Panc1 (cell line): ENCODE data around the gene SLC35F1. TPM values are rescaled to one million over a fixed set of nuclear protein-coding genes. Genes with fewer than 3 reads are reported as not detected.

Experiments used
- ATAC-seq: fragments of 200-7000 bp; cut with Tn5 transposase; 2 replicates; pipeline ENCODE4 v1.9.1; 2020; ENCODE audit warnings: mild to moderate bottlenecking, moderate library complexity
- BruUV-seq: library from RNA; stranded (reverse); fragments of 400-500 nt; replicated peaks from 2 replicates; lab custom pipeline; 2021; lab: Mats Ljungman, UMichigan
- CTCF ChIA-PET: fragments of 300-600 bp; sonication (Branson Sonifier 250); formaldehyde crosslinking; loops from one replicate; lab custom pipeline; 2022; ENCODE audit warnings: antibody characterized with exemption; lab: Charles Lee
- POLR2A ChIA-PET: fragments of 300-600 bp; sonication (Branson Sonifier 250); formaldehyde crosslinking; loops from one replicate; lab custom pipeline; 2022; ENCODE audit warnings: antibody characterized with exemption; lab: Charles Lee
- DNase-seq: peaks from one replicate; pipeline ENCODE4 v3.0.0-alpha.2; 2010; ENCODE audit warnings: low read depth, low spot score
- H3K27ac ChIP-seq: 2 replicates; pipeline ENCODE4 v1.5.1; 2011; ENCODE audit warnings: mild to moderate bottlenecking, low read length, inconsistent platforms
- H3K27me3 ChIP-seq: fragments of 200-500 bp; sonication (Bioruptor generic); 2 replicates; pipeline ENCODE4 v1.6.0; 2014; ENCODE audit warnings: low read length, inconsistent platforms; ENCODE audit not compliant: control insufficient read depth, insufficient read depth
- H3K36me3 ChIP-seq: fragments of 200-500 bp; sonication (Bioruptor generic); 2 replicates; pipeline ENCODE4 v1.5.1; 2014; ENCODE audit warnings: inconsistent platforms, mild to moderate bottlenecking, low read length, moderate library complexity; ENCODE audit not compliant: control insufficient read depth, insufficient read depth
- H3K4me1 ChIP-seq: 2 replicates; pipeline ENCODE4 v1.5.1; 2011; ENCODE audit warnings: inconsistent platforms, mild to moderate bottlenecking, low read length, moderate library complexity; ENCODE audit not compliant: control insufficient read depth, insufficient read depth
- H3K4me3 ChIP-seq, 2 experiments: 2 replicates each; pipeline ENCODE4 v1.5.1; 2011 to 2012; ENCODE audit warnings: low read depth in 2 of 2, low read length in 2 of 2, mild to moderate bottlenecking in 2 of 2, inconsistent platforms in 1 of 2, moderate library complexity in 1 of 2
- H3K9me3 ChIP-seq: fragments of 200-500 bp; sonication (Bioruptor generic); 2 replicates; pipeline ENCODE4 v1.5.1; 2014; ENCODE audit warnings: low read depth, mild to moderate bottlenecking, inconsistent platforms, low read length, moderate library complexity; ENCODE audit not compliant: control insufficient read depth, insufficient read depth
- POLR2AphosphoS5 ChIP-seq: IDR thresholded peaks from 2 replicates; pipeline ENCODE4 v1.6.1; 2012; ENCODE audit warnings: mild to moderate bottlenecking, low read depth, low read length, moderate library complexity
- SIN3A ChIP-seq: IDR thresholded peaks from 2 replicates; pipeline ENCODE4 v1.6.1; 2012; ENCODE audit warnings: low read depth, mild to moderate bottlenecking, low read length, moderate library complexity, borderline replicate concordance; ENCODE audit not compliant: insufficient read depth
- TCF7L2 ChIP-seq: IDR thresholded peaks from 2 replicates; pipeline ENCODE4 v1.6.1; 2011; ENCODE audit warnings: mild to moderate bottlenecking, low read depth, low read length, inconsistent platforms
- in situ Hi-C: cut with HindIII; loops from 2 replicates; pipeline ENCODE4 v1.10.0; 2016; ENCODE audit warnings: low sequenced_read_pairs, low pct_unique_long_range_greater_than_20kb
- intact Hi-C: fragments of 100-400 bp; cut with micrococcal nuclease; formaldehyde crosslinking; loops from one replicate; pipeline ENCODE4 v1.10.0; 2022; ENCODE audit not compliant: unreplicated experiment
- total RNA-seq: library from RNA; stranded (reverse); gene quantifications from one replicate; pipeline ENCODE4 v1.2.1, GENCODE V29; 2021; ENCODE audit not compliant: unreplicated experiment
- TF ChIP-seq, protein P1 (sequence below): fragments of 450-650 bp; IDR thresholded peaks from 2 replicates; pipeline ENCODE4 v1.5.1; 2017; ENCODE audit warnings: mild to moderate bottlenecking
- TF ChIP-seq, protein P2 (sequence below), 2 experiments: IDR thresholded peaks; 2 replicates each; pipeline ENCODE4 v1.6.1; 2011 to 2012; ENCODE audit warnings: low read depth in 2 of 2, control low read depth in 1 of 2, low read length in 1 of 2, mild to moderate bottlenecking in 1 of 2, moderate library complexity in 1 of 2; ENCODE audit not compliant: insufficient read depth in 1 of 2

The SLC35F1 gene
- total RNA-seq, 1 experiment from 2014 or later, result not detected

DNA sequence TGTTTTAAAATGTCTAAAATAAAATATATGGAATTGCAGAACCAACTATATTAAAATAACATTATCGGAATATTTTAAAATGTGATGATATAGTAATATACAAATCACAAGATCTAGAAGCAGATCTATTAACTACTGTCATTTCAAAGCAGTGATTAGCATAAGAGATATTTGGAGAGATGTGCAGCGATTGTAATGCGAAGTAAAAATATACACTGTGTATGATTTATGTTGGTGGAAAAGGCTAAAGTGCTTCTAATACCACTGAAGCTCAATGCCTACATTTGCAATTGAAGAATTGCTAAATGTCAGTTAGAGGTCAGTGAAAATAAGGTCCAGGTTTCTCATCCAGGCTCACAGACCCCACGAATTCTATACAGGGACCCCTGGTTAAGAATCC, 392.4 kb downstream of the SLC35F1 start:
- H3K27ac ChIP-seq, result no peak overlapping the region
- no TSS peak for BruUV-seq
- in situ Hi-C loops, result no loop called here

DNA sequence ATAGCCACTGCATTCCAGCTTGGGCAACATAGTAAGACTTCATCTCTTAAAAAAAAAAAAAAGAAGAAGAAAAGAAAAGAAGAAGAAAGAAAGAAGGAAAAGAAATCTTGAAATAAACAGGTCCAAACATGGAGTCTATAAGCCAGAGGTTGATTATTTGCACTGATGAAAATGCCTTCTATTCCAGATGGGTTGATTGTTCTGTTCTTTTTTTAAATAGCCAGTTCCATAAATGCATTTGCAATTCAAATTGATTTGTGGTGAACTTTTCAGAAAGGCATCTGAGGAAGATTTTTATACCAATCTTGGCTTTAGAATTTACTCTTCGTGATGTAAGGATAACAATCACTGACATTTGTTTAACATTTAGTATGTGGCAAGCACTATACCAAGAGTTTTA, 397.3 kb downstream of the SLC35F1 start:
- in situ Hi-C loops (no loop called here), intact Hi-C loops (no loop called here)
- no TSS peak for BruUV-seq
- no peak for ATAC-seq
- Histone ChIP-seq H3K36me3 (no peaks in the 10 kb centered on the region), H3K4me1 (no peaks in the 10 kb centered on the region), H3K9me3 (no peaks in the 10 kb centered on the region), H3K27ac (no peak overlapping the region), H3K27me3 (no peaks in the 10 kb centered on the region), H3K4me3 (no peak overlapping the region)
- POLR2A ChIA-PET, result no interaction called here
- DNase-seq, result no peak
- TF ChIP-seq, protein P1, sequence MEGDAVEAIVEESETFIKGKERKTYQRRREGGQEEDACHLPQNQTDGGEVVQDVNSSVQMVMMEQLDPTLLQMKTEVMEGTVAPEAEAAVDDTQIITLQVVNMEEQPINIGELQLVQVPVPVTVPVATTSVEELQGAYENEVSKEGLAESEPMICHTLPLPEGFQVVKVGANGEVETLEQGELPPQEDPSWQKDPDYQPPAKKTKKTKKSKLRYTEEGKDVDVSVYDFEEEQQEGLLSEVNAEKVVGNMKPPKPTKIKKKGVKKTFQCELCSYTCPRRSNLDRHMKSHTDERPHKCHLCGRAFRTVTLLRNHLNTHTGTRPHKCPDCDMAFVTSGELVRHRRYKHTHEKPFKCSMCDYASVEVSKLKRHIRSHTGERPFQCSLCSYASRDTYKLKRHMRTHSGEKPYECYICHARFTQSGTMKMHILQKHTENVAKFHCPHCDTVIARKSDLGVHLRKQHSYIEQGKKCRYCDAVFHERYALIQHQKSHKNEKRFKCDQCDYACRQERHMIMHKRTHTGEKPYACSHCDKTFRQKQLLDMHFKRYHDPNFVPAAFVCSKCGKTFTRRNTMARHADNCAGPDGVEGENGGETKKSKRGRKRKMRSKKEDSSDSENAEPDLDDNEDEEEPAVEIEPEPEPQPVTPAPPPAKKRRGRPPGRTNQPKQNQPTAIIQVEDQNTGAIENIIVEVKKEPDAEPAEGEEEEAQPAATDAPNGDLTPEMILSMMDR, result no peak
- TF ChIP-seq TCF7L2 (no peak), POLR2AphosphoS5 (no peak), SIN3A (no peak)
- TF ChIP-seq, protein P2, sequence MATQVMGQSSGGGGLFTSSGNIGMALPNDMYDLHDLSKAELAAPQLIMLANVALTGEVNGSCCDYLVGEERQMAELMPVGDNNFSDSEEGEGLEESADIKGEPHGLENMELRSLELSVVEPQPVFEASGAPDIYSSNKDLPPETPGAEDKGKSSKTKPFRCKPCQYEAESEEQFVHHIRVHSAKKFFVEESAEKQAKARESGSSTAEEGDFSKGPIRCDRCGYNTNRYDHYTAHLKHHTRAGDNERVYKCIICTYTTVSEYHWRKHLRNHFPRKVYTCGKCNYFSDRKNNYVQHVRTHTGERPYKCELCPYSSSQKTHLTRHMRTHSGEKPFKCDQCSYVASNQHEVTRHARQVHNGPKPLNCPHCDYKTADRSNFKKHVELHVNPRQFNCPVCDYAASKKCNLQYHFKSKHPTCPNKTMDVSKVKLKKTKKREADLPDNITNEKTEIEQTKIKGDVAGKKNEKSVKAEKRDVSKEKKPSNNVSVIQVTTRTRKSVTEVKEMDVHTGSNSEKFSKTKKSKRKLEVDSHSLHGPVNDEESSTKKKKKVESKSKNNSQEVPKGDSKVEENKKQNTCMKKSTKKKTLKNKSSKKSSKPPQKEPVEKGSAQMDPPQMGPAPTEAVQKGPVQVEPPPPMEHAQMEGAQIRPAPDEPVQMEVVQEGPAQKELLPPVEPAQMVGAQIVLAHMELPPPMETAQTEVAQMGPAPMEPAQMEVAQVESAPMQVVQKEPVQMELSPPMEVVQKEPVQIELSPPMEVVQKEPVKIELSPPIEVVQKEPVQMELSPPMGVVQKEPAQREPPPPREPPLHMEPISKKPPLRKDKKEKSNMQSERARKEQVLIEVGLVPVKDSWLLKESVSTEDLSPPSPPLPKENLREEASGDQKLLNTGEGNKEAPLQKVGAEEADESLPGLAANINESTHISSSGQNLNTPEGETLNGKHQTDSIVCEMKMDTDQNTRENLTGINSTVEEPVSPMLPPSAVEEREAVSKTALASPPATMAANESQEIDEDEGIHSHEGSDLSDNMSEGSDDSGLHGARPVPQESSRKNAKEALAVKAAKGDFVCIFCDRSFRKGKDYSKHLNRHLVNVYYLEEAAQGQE (IDR thresholded peaks at IDR 0.05; ENCODE audit: insufficient read depth in 1 of 2, low read depth in 2 of 2, low read length in 1 of 2), result no peak
- CTCF ChIA-PET, result no interaction called here

More for the DNA sequence above, 392.4 kb downstream of the SLC35F1 start:
- Histone ChIP-seq H3K36me3 (no peaks in the 10 kb centered on the region), H3K9me3 (no peaks in the 10 kb centered on the region), H3K4me1 (no peaks in the 10 kb centered on the region), H3K27me3 (no peaks in the 10 kb centered on the region), H3K4me3 (no peak overlapping the region)
- ChIA-PET POLR2A (no interaction called here), CTCF (no interaction called here)
- DNase-seq, result no peak
- ATAC-seq, result no peak
- intact Hi-C loops, result no loop called here
- no peak for TF ChIP-seq POLR2AphosphoS5
- no peak for TF ChIP-seq SIN3A
- TF ChIP-seq, protein P1, result no peak
- no peak for TF ChIP-seq TCF7L2
- TF ChIP-seq, protein P2 (IDR thresholded peaks at IDR 0.05; ENCODE audit: insufficient read depth in 1 of 2, low read depth in 2 of 2, low read length in 1 of 2), result no peak
